ENCODE measurements around the gene HEATR5A. TPM values are rescaled to one million over a fixed set of nuclear protein-coding genes. Genes with fewer than 3 reads are reported as not detected.
"Not testable (repeated sequence)": the region's sequence is repeated elsewhere in the genome, so short reads cannot be mapped to it uniquely, and the experiment has no call there.

Gene HEATR5A
- total and polyA plus RNA-seq, 9 donors, result 9.5 to 26.0 (median 13.2) TPM

DNA sequence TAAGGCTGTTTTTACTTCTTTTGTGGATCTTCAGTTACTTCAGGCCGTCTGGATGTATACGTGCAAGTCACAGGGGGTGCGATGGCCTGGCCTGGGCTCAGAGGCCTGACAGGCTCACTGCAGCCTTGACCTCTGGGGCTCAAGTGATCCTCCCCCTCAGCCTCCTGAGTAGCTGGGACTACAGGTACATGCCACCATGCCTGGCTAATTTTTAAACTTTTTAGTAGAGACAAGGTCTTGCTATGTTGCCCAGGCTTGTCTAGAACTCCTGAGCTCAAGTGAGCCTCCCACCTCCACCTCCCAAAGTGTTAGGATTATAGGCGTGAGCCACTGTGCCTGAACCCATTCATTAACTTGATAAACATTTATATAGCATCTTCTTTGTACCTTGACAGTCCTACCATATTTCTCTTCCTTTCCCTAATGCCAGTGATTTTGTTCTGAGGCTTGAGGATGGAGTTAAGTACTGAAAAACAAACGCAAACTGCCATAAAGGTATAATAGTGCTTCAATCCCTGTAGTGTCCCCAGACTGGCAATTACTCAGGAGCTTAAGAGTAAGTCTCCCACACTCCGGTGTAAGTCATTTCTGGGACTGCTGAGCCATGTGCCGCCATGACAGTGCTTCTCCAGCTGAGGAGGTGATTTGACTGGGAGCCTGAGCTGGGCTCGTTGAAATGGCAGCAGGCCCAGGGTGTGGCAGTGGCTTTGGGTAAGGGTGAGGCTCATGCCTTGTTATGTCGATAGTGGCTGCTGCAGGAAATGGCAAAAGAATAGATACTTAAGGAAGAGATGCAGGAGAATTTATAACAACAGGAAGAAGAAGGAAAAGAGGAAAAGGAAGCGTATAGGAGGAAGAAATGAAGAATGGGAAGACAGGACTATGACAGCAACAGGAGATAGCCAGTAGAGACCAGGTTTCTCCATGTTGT, 169.1 kb downstream of the HEATR5A start:
- Histone ChIP-seq H3K36me3 (ENCODE audit: control insufficient read depth, insufficient read depth, low read length) (no peaks in the 10 kb centered on the region), H3K27ac (ENCODE audit: low read length) (no peak overlapping the region), H3K27me3 (ENCODE audit: control insufficient read depth, insufficient read depth, low read length) (no peaks in the 10 kb centered on the region), H3K4me1 (ENCODE audit: control insufficient read depth, insufficient read depth, low read length) (no peaks in the 10 kb centered on the region), H3K4me3 (ENCODE audit: low read length) (no peak overlapping the region), H3K9me3 (replicated peaks; ENCODE audit: control insufficient read depth, low read depth, low read length) (no peaks in the 10 kb centered on the region)
- WGBS (ENCODE audit: insufficient coverage), result 73% methylated on average over 8 of the region's 10 CpGs
- no peak for DNase-seq

DNA sequence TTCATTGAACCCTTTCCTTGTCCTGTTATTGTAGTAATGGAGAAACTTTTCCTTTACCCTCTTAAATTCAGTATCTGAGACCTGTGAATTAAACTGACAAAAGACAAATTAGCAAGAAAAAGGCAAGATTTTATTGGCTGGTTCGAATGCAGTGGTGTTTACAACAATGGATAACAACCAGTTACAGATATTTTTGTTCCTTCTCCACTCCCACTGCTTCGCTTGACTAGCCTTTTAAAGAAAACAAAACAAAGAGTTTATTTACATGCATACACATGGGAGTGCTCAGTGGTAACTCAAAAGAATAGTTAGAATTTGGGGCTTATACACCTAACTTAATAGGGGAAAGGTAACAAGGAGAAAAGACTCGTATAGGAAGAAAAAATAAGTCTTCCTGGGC, 175.7 kb downstream of the HEATR5A start:
- H3K27me3 ChIP-seq (ENCODE audit: control insufficient read depth, insufficient read depth, low read length), result no peaks in the 10 kb centered on the region
- no peak overlapping the region for H3K4me3 ChIP-seq (ENCODE audit: low read length)
- no peaks in the 10 kb centered on the region for H3K36me3 ChIP-seq (ENCODE audit: control insufficient read depth, insufficient read depth, low read length)
- WGBS (ENCODE audit: insufficient coverage), result 67% methylated on average over 1 of the region's 3 CpGs
- DNase-seq, result no peak
- no peak overlapping the region for H3K27ac ChIP-seq (ENCODE audit: low read length)
- H3K4me1 ChIP-seq (ENCODE audit: control insufficient read depth, insufficient read depth, low read length), result no peaks in the 10 kb centered on the region
- H3K9me3 ChIP-seq (replicated peaks; ENCODE audit: control insufficient read depth, low read depth, low read length), result no peaks in the 10 kb centered on the region

DNA sequence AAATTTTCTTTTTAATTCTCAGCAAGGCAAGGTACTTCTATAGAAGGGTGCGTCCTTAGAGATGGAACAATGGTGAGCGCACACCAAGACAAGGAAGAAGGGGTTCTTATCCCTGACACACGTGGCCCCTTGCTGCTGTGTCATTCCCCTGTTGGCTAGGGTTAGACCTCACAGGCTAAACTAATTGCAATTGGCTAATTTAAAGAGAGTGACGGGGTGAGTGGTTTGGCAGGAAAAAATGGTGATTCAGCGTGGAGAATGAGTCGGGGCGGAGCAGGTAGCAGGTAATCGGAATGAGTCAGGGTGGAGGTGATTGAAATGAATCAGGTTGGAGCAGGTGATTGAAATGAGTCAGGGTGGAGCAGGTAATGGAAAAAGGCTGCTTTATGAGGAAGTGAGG, 176.5 kb downstream of the HEATR5A start:
- Histone ChIP-seq H3K9me3 (replicated peaks; ENCODE audit: control insufficient read depth, low read depth, low read length) (no peaks in the 10 kb centered on the region), H3K27ac (ENCODE audit: low read length) (no peak overlapping the region), H3K27me3 (ENCODE audit: control insufficient read depth, insufficient read depth, low read length) (no peaks in the 10 kb centered on the region), H3K36me3 (ENCODE audit: control insufficient read depth, insufficient read depth, low read length) (no peaks in the 10 kb centered on the region), H3K4me3 (ENCODE audit: low read length) (no peak overlapping the region), H3K4me1 (ENCODE audit: control insufficient read depth, insufficient read depth, low read length) (no peaks in the 10 kb centered on the region)
- no peak for DNase-seq
- 86% methylated on average over 8 of the region's 8 CpGs for WGBS (ENCODE audit: insufficient coverage)

DNA sequence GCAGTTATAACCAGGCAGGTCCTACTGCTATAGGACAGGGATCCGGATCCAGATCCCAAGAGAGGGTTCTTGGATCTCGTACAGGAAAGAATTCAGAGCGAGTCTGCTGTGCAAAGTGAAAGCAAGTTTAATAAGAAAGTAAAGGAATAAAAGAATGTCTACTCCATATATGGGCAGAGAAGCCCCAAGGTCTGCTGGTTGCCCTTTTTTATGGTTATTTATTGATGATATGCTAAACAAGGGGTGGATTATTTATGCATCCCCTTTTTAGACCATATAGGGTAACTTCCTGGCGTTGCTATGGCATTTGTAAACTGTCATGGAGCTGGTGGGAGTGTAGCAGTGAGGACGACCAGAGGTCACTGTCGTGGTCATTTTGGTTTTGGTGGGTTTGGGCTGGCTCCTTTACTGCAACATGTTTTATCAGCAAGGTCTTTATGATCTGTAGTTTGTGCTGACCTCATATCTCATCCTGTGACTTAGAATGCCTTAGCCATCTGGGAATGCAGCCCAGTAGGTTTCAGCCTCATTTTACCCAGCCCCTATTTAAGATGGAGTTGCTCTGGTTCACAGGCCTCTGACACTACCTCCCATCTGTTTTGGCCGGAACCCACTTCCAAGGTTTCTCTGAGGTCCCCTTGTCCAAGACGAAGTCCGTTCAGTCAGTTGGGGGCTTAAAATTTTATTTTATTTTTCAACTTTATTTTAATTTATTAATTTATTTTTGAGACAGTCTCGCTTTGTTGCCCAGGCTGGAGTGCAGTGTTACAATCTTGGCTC, 178.0 kb downstream of the HEATR5A start:
- peak; percentile 78 for DNase-seq
- H3K4me3 ChIP-seq (ENCODE audit: low read length); H3K36me3 ChIP-seq (ENCODE audit: control insufficient read depth, insufficient read depth, low read length); H3K4me1 ChIP-seq (ENCODE audit: control insufficient read depth, insufficient read depth, low read length); H3K27ac ChIP-seq (ENCODE audit: low read length); H3K9me3 ChIP-seq (replicated peaks; ENCODE audit: control insufficient read depth, low read depth, low read length); H3K27me3 ChIP-seq (ENCODE audit: control insufficient read depth, insufficient read depth, low read length): not testable (repeated sequence)
- WGBS (ENCODE audit: insufficient coverage), result 20% methylated on average over 1 of the region's 10 CpGs

Other genes starting within 250 kb of the HEATR5A start
- 149 TPM for gene HECTD1, start 212.8 kb downstream of the HEATR5A start, total RNA-seq
- 100 to 1,000 TPM in 5 of 8 donors, 10 to 100 TPM in 3; 85.5 to 115 (median 107) TPM for gene HECTD1, start 212.8 kb downstream of the HEATR5A start, polyA plus RNA-seq (ENCODE audit: insufficient read depth in 1 of 8, insufficient read length in 8 of 8, low replicate concordance in 1 of 8)
- 12.7 TPM for gene DTD2, start 37.0 kb upstream of the HEATR5A start, total RNA-seq
- 10 to 100 TPM in 7 of 8 donors, 1 to 10 TPM in 1; 8.3 to 16.1 (median 12.5) TPM for gene DTD2, start 37.0 kb upstream of the HEATR5A start, polyA plus RNA-seq (ENCODE audit: insufficient read depth in 1 of 8, insufficient read length in 8 of 8, low replicate concordance in 1 of 8)
- gene GPR33, start 67.5 kb upstream of the HEATR5A start, total RNA-seq, result not detected
- not detected for gene GPR33, start 67.5 kb upstream of the HEATR5A start, polyA plus RNA-seq (ENCODE audit: insufficient read depth in 1 of 8, insufficient read length in 8 of 8, low replicate concordance in 1 of 8)
- 11.2 TPM for gene NUBPL, start 140.9 kb upstream of the HEATR5A start, total RNA-seq
- gene NUBPL, start 140.9 kb upstream of the HEATR5A start, polyA plus RNA-seq (ENCODE audit: insufficient read depth in 1 of 8, insufficient read length in 8 of 8, low replicate concordance in 1 of 8), result 1 to 10 TPM; 7.2 to 8.9 (median 8.2) TPM